ENCODE data around the gene LRPAP1. TPM values are rescaled to one million over a fixed set of nuclear protein-coding genes. Genes with fewer than 3 reads are reported as not detected.

The LRPAP1 gene
- total RNA-seq, 6 experiments from 2014 or later, result 130 to 175 (median 161) TPM

DNA sequence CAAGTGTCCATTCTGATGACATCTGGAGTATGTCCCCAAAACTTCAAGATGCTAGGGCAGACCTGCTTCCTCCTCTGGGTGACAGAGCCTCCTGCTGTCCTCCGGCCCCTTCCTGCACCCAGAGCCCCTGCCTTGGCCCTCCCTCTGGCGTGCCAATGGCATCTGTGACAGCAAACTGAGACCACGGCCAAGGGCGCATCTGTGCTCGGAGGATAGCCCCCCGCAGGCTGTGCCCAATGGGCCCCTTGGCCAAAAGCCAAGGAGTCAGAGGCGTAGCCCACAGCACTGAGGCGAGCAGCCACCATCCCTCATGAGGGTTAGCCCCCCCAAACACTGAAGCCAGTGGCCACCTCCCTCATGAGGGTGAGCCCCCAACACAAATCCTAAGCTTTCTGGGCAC lies 7.9 kb downstream of the LRPAP1 start:
- DNase-seq, result no peak
- Mint-ChIP-seq H3K27me3 (ENCODE audit: insufficient read depth) (no peaks in the 10 kb centered on the region), H3K4me1 (ENCODE audit: low read depth) (no peaks in the 10 kb centered on the region), H3K27ac (no peak overlapping the region), H3K4me3 (no peak overlapping the region), H3K9me3 (no peaks in the 10 kb centered on the region), H3K36me3 (ENCODE audit: low read depth) (no peaks in the 10 kb centered on the region)
- TF ChIP-seq, protein P1, sequence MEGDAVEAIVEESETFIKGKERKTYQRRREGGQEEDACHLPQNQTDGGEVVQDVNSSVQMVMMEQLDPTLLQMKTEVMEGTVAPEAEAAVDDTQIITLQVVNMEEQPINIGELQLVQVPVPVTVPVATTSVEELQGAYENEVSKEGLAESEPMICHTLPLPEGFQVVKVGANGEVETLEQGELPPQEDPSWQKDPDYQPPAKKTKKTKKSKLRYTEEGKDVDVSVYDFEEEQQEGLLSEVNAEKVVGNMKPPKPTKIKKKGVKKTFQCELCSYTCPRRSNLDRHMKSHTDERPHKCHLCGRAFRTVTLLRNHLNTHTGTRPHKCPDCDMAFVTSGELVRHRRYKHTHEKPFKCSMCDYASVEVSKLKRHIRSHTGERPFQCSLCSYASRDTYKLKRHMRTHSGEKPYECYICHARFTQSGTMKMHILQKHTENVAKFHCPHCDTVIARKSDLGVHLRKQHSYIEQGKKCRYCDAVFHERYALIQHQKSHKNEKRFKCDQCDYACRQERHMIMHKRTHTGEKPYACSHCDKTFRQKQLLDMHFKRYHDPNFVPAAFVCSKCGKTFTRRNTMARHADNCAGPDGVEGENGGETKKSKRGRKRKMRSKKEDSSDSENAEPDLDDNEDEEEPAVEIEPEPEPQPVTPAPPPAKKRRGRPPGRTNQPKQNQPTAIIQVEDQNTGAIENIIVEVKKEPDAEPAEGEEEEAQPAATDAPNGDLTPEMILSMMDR (IDR thresholded peaks at IDR 0.05), result no peak

DNA sequence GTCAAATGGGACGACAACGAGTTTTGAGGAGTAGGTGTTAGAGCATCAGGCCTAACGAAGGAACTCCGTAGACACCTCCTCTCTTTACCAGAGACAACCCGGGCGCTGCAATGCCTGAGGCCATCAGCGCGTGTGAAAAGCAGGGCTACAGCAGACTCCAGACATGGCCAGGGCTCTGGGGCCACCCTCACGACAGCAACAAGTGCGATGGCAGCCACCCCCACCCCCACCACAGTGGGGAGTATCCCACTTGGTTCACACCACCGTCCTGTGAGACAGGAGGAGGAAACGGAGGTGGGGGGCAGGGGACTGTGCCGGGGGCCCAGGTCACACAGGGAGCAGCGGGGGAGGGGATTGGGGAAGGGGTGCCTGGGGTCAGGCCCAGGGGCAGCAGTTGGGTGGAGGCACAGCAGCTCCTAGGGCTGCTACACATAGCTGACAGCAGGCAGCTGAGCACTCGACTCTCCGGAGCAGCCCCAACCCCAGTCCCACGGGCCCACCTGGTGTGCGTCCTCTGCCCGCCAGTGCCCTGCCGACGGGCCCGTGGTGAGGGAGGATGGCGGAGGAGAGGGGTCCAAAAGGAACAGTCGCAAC lies 8.5 kb downstream of the LRPAP1 start:
- Mint-ChIP-seq H3K36me3 (ENCODE audit: low read depth) (no peaks in the 10 kb centered on the region), H3K9me3 (no peaks in the 10 kb centered on the region), H3K4me3 (no peak overlapping the region), H3K4me1 (ENCODE audit: low read depth) (no peaks in the 10 kb centered on the region), H3K27me3 (ENCODE audit: insufficient read depth) (no peaks in the 10 kb centered on the region), H3K27ac (no peak overlapping the region)
- TF ChIP-seq, protein P1 (IDR thresholded peaks at IDR 0.05), result no peak
- no peak for DNase-seq

DNA sequence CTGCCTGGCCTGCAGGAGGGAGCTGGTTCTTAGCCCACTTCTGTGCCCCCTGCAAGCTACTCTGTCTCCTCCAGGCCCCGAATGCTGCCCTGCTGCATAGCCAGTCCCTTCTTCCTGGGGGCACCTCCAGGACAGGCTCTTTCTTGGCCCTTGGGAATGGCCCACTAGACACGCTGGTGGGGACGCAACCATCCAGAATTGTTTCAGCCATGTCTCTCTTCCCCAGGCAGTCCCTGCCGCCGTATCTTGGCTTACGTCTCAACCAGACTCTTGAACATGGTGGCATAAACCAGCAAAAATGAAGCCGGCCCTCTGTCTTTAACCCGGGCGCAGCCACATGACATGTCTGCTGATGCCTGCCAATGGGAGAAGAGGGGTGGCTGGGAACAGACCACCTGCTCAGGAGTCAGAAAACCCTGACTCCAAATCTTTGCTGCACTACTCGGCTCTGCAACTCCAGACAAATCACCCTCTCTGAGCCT lies 9.0 kb downstream of the LRPAP1 start:
- TF ChIP-seq, protein P1 (IDR thresholded peaks at IDR 0.05), result no peak
- H3K27ac Mint-ChIP-seq, result no peak overlapping the region
- no peak for DNase-seq
- H3K4me3 Mint-ChIP-seq, result no peak overlapping the region
- no peaks in the 10 kb centered on the region for H3K9me3 Mint-ChIP-seq
- H3K4me1 Mint-ChIP-seq (ENCODE audit: low read depth), result no peaks in the 10 kb centered on the region
- H3K27me3 Mint-ChIP-seq (ENCODE audit: insufficient read depth), result no peaks in the 10 kb centered on the region
- no peaks in the 10 kb centered on the region for H3K36me3 Mint-ChIP-seq (ENCODE audit: low read depth)

DNA sequence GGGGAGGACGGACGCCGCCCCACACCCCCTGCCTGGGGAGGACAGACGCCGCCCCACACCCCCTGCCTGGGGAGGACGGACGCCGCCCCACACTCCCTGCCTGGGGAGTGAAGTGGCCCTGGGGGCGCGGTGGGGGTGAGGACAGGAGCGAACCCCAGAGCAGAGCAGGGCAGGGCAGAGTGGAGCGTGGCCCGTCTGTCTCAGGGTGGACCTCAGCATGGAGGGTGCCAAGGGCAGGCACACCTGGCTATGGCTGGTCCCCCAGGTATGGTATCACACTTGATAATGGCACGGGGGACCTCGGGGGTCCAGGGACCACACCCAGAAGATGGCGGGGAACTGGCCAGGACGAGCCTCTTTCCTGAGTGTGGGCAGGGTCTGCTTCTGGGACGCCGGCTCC lies 9.6 kb downstream of the LRPAP1 start:
- no peak overlapping the region for H3K4me3 Mint-ChIP-seq
- no peaks in the 10 kb centered on the region for H3K36me3 Mint-ChIP-seq (ENCODE audit: low read depth)
- H3K9me3 Mint-ChIP-seq, result no peaks in the 10 kb centered on the region
- no peak for DNase-seq
- no peak overlapping the region for H3K27ac Mint-ChIP-seq
- TF ChIP-seq, protein P1 (IDR thresholded peaks at IDR 0.05), result no peak
- no peaks in the 10 kb centered on the region for H3K4me1 Mint-ChIP-seq (ENCODE audit: low read depth)
- no peaks in the 10 kb centered on the region for H3K27me3 Mint-ChIP-seq (ENCODE audit: insufficient read depth)

DNA sequence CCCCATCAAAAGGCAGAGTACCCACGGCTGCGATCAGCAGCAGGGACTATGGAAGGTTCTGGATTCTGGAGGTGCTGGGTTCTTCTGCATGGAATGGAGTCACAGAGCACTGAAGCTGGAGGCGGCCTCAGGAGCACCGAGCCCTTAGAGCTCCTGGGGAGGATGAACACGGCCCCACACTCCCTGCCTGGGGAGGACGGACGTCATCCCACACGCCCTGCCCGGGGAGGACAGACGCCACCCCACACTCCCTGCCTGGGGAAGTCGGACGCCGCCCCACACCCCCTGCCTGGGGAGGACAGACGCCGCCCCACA lies 9.9 kb downstream of the LRPAP1 start:
- TF ChIP-seq, protein P1 (IDR thresholded peaks at IDR 0.05), result no peak
- Mint-ChIP-seq H3K4me3 (no peak overlapping the region), H3K9me3 (no peaks in the 10 kb centered on the region), H3K4me1 (ENCODE audit: low read depth) (no peaks in the 10 kb centered on the region), H3K27me3 (ENCODE audit: insufficient read depth) (no peaks in the 10 kb centered on the region), H3K36me3 (ENCODE audit: low read depth) (no peaks in the 10 kb centered on the region; the same call in 1 of the 2 replicates), H3K27ac (no peak overlapping the region)
- no peak for DNase-seq

Data from HFFc6 (cell line).